ENCODE results near the gene EIF3L.
"Not testable (repeated sequence)": the region's sequence is repeated elsewhere in the genome, so short reads cannot be mapped to it uniquely, and the experiment has no call there.

The EIF3L gene

GRCh38 chr22:37849089-37849751, at the start of gene EIF3L:
TSS of gene EIF3L (plus strand) at chr22:37849419. CDS start at chr22:37849450, 31 bp downstream.
- peak; percentile 85 for DNase-seq (ENCODE audit: low spot score)

- not testable (repeated sequence) for DNase-seq (ENCODE audit: low spot score)
These were observed 49.2 kb upstream of the EIF3L start for GRCh38 chr22:37799979-37800378.

- no peak for DNase-seq (ENCODE audit: low spot score)
These were observed 47.3 kb upstream of the EIF3L start for GRCh38 chr22:37801946-37802309.

GRCh38 chr22:37802310-37803194, 46.7 kb upstream of the EIF3L start:
- DNase-seq (ENCODE audit: low spot score) = no peak

DNA sequence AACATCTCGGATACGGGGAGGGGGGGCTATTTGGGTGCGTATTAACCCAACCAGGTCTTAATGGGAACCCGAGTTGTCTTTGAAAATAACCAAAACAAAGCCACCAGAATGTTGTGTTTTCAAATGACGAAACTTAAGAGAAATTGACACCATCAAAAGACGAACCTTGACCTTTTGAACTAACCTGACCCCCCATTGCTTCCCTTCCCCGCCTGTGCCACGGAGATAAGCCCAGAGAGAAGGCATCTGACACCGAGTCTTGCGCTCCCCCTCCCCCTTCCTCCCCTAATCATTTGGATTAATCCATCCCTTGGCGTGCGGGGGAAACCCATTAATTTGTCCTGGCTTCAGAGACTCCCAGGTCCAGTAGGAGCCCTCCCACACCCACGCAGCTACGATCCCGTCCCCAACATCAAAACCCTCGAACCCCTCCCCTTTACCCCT, 46.0 kb upstream of the EIF3L start:
- DNase-seq (ENCODE audit: low spot score) = no peak

DNA sequence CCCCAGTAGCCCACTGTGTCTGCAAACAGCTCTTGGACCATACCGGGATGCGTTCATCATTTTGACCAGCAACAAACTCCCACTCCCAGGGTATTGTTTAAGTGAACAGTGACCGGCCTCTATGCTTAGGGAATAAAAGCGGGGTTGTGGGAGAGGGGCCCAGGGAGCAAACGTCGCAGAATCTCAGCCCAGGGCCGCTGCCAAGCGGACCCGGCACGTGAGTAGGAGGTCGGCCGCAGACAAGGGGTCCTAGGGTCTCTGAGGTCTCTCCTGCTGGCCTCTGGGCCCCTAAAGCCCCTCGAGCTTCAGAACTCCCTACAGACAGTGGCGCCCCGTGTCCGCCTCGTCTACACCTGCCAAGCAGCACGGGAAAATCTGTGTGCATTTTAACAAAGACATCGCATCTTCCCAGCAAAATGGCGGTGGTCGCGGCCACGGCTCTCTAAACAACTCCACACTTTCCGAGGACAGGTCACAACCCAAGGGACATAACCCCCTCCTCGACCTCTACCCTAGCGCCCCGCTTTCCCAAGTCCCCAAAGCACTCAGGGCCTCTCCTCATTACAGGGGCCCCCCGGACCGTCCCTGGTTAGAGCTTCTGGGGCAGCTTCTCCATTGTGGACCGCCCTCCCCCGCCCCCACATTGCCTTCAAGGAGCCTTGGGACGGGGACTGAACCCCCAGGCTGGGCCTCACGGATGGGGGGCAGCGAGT, 45.4 kb upstream of the EIF3L start:
- no peak for DNase-seq (ENCODE audit: low spot score)

- no peak for DNase-seq (ENCODE audit: low spot score)
These were observed 44.8 kb upstream of the EIF3L start for GRCh38 chr22:37804352-37804880.

GRCh38 chr22:37804881-37805809, 44.1 kb upstream of the EIF3L start:
- peak; percentile 66 for DNase-seq (ENCODE audit: low spot score)

DNA sequence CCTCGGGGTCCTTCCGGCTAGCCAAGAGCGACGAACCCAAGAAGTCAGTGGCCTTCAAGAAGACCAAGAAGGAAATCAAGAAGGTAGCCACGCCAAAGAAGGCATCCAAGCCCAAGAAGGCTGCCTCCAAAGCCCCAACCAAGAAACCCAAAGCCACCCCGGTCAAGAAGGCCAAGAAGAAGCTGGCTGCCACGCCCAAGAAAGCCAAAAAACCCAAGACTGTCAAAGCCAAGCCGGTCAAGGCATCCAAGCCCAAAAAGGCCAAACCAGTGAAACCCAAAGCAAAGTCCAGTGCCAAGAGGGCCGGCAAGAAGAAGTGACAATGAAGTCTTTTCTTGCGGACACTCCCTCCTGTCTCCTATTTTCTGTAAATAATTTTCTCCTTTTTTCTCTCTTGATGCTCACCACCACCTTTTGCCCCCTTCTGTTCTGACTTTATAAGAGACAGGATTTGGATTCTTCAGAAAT, 43.4 kb upstream of the EIF3L start:
- no peak for DNase-seq (ENCODE audit: low spot score)

- no peak for DNase-seq (ENCODE audit: low spot score)
These were observed 42.5 kb upstream of the EIF3L start for GRCh38 chr22:37806409-37807333.

- DNase-seq (ENCODE audit: low spot score) = peak; percentile 89
These were observed 41.6 kb upstream of the EIF3L start, which contains the start of gene GCAT for GRCh38 chr22:37807410-37808293. TSS of gene GCAT (plus strand) at chr22:37807934. CDS start at chr22:37807968, 34 bp downstream.

DNA sequence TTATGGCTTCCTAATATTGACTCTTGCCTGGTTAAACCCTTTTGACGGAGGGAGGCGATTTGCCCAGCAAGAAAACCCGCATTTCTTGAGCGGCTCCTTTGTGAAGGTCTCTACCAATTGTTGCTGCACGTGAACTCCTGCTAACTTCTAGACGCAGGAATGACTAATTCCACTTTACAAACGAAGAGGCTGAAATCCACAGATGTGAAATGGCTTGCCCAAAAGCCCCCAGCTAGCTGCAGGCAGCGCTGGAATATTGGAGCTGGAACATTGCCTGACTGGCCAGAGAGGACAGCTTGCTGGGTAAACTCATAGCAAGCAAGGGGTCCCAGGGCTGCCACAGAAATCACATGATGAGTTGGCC, 40.9 kb upstream of the EIF3L start:
- DNase-seq (ENCODE audit: low spot score) = no peak

DNA sequence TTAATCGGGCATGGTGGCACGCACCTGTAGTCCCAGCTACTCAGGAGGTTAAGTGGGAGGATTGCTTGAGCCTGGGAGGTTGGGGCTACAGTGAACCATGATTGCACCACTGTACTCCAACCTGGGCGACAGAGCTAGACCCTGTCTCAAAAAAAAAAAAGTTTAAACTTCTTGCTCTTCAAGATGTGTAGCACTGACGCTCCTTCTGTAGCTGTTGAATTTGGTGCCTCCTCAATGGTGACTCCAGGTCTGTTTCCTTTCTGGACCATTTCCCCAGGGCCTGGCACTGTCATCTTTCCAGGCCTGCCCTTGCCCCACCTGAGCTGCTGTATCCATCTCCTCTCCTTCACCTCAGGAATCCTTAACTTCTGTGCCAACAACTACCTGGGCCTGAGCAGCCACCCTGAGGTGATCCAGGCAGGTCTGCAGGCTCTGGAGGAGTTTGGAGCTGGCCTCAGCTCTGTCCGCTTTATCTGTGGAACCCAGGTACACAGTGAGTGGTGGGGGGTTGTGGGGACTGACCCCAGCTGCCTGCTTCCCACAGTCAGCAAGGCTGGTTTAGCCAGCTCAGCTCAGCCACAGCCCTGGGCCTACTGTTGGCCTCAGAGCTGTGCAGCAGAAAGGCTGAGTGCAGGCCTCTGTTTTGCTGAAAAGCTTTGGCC, 39.4 kb upstream of the EIF3L start:
- no peak for DNase-seq (ENCODE audit: low spot score)

DNA sequence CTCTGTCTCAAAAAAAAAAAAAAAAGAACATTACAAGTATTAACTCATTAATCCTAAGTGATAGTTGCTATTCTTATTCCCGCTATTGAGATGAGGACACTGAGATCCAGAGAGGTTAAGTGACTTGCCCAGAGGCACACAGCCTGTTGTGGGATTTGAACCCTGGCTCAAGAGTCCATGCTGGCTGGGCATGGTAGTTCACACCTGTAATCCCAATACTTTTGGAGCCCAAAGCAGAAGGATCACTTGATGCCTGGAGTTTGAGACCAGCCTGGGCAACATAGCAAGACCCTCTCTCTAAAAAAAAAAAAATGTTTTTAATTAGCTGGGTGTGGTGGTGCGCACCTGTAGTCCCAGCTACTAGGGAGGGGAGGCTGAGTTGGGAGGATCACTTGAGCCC, 37.4 kb upstream of the EIF3L start:
- no peak for DNase-seq (ENCODE audit: low spot score)

GRCh38 chr22:37812869-37813678, 36.1 kb upstream of the EIF3L start:
- no peak for DNase-seq (ENCODE audit: low spot score)

- no peak for DNase-seq (ENCODE audit: low spot score)
These were observed 33.6 kb upstream of the EIF3L start for GRCh38 chr22:37815593-37815992.

GRCh38 chr22:37816543-37817180, 32.6 kb upstream of the EIF3L start:
- DNase-seq (ENCODE audit: low spot score) = no peak
